Left ventricle myocardium superior (tissue), 1 donor: ENCODE results near the gene SLC11A2. TPM values are rescaled to one million over a fixed set of nuclear protein-coding genes. Genes with fewer than 3 reads are reported as not detected.

Source experiments
- ATAC-seq: fragments of 200-7000 bp; cut with Tn5 transposase; one replicate; pipeline ENCODE4 v1.9.1; 2020; ENCODE audit warnings: mild to moderate bottlenecking, moderate library complexity
- DNase-seq: peaks from one replicate; pipeline ENCODE4 v3.0.0-alpha.2; 2020
- intact Hi-C: fragments of 100-400 bp; cut with micrococcal nuclease; formaldehyde crosslinking; loops from one replicate; pipeline ENCODE4 v1.11.0; 2022
- long read RNA-seq: library from polyadenylated mRNA; unstranded; transcript quantifications from one replicate; pipeline ENCODE4 v2.0.0, GENCODE V29; 2021
- total RNA-seq: library from RNA; stranded (reverse); fragmentation: NEBNext Ultra II Directional; extraction: Animal tissue kit (Norgen Biotek cat#: 25700); gene quantifications from one replicate; pipeline ENCODE4 v1.2.1, GENCODE V29; 2021
- donor health status: DM: no; HTN: yes; CAD: no; lungs with severe emphysema.

The SLC11A2 gene
- 22.9 TPM for total RNA-seq
- long read RNA-seq, full-length matches to known transcripts: 22 of 34 reads
- long read RNA-seq, partial matches to known transcripts: 3 of 34 reads
- long read RNA-seq, other reads (novel, unspliced or antisense): 9 of 34 reads

- ATAC-seq (peak; percentile 98), DNase-seq (peak; percentile 97)
- intact Hi-C loops: no loop called here
Measured at GRCh38 chr12:51025836-51026638, at the start of gene SLC11A2. Gene SLC11A2, minus strand, starts transcription at chr12:51026384. Its CDS starts 15,656 bp downstream, at chr12:51010728.

- DNase-seq: no peak
- ATAC-seq: peak; percentile 27
- intact Hi-C loops: no loop called here
Measured at GRCh38 chr12:51075390-51075789, 49.2 kb upstream of the SLC11A2 start.

- no peak for ATAC-seq
- intact Hi-C loops: no loop called here
Measured at GRCh38 chr12:51071663-51072062, 45.5 kb upstream of the SLC11A2 start.

GRCh38 chr12:51070004-51070403 is 43.8 kb upstream of the SLC11A2 start:
- no peak for DNase-seq
- intact Hi-C loops: no loop called here
- ATAC-seq: peak; percentile 41

More at GRCh38 chr12:51071663-51072062, 45.5 kb upstream of the SLC11A2 start:
- no peak for DNase-seq

- intact Hi-C loops: no loop called here
- no peak for DNase-seq
- no peak for ATAC-seq
Measured at GRCh38 chr12:51067771-51068170, 41.6 kb upstream of the SLC11A2 start.

- DNase-seq (no peak), ATAC-seq (no peak)
- intact Hi-C loops: no loop called here
Measured at GRCh38 chr12:51067229-51067628, 41.0 kb upstream of the SLC11A2 start.

- ATAC-seq: no peak
- no peak for DNase-seq
- intact Hi-C loops: no loop called here
Measured at GRCh38 chr12:51065530-51065929, 39.3 kb upstream of the SLC11A2 start.

GRCh38 chr12:51062631-51063397 is 36.6 kb upstream of the SLC11A2 start:
- no peak for ATAC-seq
- no peak for DNase-seq
- intact Hi-C loops: no loop called here

GRCh38 chr12:51059086-51059485 is 32.9 kb upstream of the SLC11A2 start:
- intact Hi-C loops: no loop called here
- DNase-seq (no peak), ATAC-seq (no peak)

- intact Hi-C loops: no loop called here
- ATAC-seq (no peak), DNase-seq (no peak)
Measured at GRCh38 chr12:51056242-51056641, 30.1 kb upstream of the SLC11A2 start.

- intact Hi-C loops: no loop called here
- DNase-seq (no peak), ATAC-seq (no peak)
Measured at GRCh38 chr12:51055060-51055459, 28.9 kb upstream of the SLC11A2 start.

- ATAC-seq (no peak), DNase-seq (no peak)
- intact Hi-C loops: no loop called here
Measured at GRCh38 chr12:51051787-51052186, 25.6 kb upstream of the SLC11A2 start.

GRCh38 chr12:51049525-51049924 is 23.3 kb upstream of the SLC11A2 start:
- no peak for DNase-seq

GRCh38 chr12:51048661-51049251 is 22.6 kb upstream of the SLC11A2 start:
- DNase-seq (no peak), ATAC-seq (no peak)
- intact Hi-C loops: no loop called here

More at GRCh38 chr12:51049525-51049924, 23.3 kb upstream of the SLC11A2 start:
- intact Hi-C loops: no loop called here
- no peak for ATAC-seq

- intact Hi-C loops: no loop called here
- peak; percentile 92 for DNase-seq
- peak; percentile 99 for ATAC-seq
Measured at GRCh38 chr12:51047655-51048540, 21.7 kb upstream of the SLC11A2 start, which contains the start of gene LETMD1. Gene LETMD1, plus strand, starts transcription at chr12:51048327. Its CDS starts 30 bp downstream, at chr12:51048357.

GRCh38 chr12:51036279-51036678 is 10.1 kb upstream of the SLC11A2 start:
- no peak for DNase-seq
- intact Hi-C loops: no loop called here
- no peak for ATAC-seq

- no peak for ATAC-seq
- intact Hi-C loops: no loop called here
- no peak for DNase-seq
Measured at GRCh38 chr12:51033457-51034089, 7.4 kb upstream of the SLC11A2 start.

GRCh38 chr12:51033048-51033447 is 6.9 kb upstream of the SLC11A2 start:
- DNase-seq (no peak), ATAC-seq (no peak)
- intact Hi-C loops: no loop called here
